GM21447 (cell line): ENCODE results near the gene HTRA3.
A peak's percentile ranks its signal among the peaks of the same experiment; 100 is the strongest.

ENCODE experiments used
- ATAC-seq: cut with Tn5 transposase; IDR thresholded peaks from one replicate; pipeline ENCODE4 v1.9.1; 2021; ENCODE audit not compliant: unreplicated experiment

The HTRA3 gene

GRCh38 chr4:8269535-8270417 is at the start of gene HTRA3:
TSS of gene HTRA3 (plus strand) at chr4:8269754. CDS start at chr4:8269969, 215 bp downstream.
- ATAC-seq, result no peak

GRCh38 chr4:8220661-8221450 is 48.7 kb upstream of the HTRA3 start:
- ATAC-seq, result no peak

- peak; percentile 55 for ATAC-seq
Measured at GRCh38 chr4:8221476-8221875, 48.1 kb upstream of the HTRA3 start.

GRCh38 chr4:8221985-8222384 is 47.6 kb upstream of the HTRA3 start:
- no peak for ATAC-seq

- ATAC-seq, result no peak
Measured at GRCh38 chr4:8222609-8223388, 46.8 kb upstream of the HTRA3 start.

- no peak for ATAC-seq
Measured at GRCh38 chr4:8224267-8224974, 45.1 kb upstream of the HTRA3 start.

- no peak for ATAC-seq
Measured at GRCh38 chr4:8224975-8225625, 44.5 kb upstream of the HTRA3 start.

- no peak for ATAC-seq
Measured at GRCh38 chr4:8225706-8226443, 43.7 kb upstream of the HTRA3 start.

GRCh38 chr4:8227201-8227770 is 42.3 kb upstream of the HTRA3 start:
- ATAC-seq, result no peak

GRCh38 chr4:8227771-8228318 is 41.7 kb upstream of the HTRA3 start:
- no peak for ATAC-seq

- peak; percentile 68 for ATAC-seq
Measured at GRCh38 chr4:8228319-8229250, 41.0 kb upstream of the HTRA3 start.

GRCh38 chr4:8229331-8229975 is 40.1 kb upstream of the HTRA3 start:
- no peak for ATAC-seq

- no peak for ATAC-seq
Measured at GRCh38 chr4:8230033-8230432, 39.5 kb upstream of the HTRA3 start.

GRCh38 chr4:8230891-8231290 is 38.7 kb upstream of the HTRA3 start:
- no peak for ATAC-seq

GRCh38 chr4:8231551-8232049 is 38.0 kb upstream of the HTRA3 start:
- ATAC-seq, result no peak

GRCh38 chr4:8232748-8233147 is 36.8 kb upstream of the HTRA3 start:
- ATAC-seq, result no peak
